ENCODE measurements around the gene TNFAIP1.

Gene TNFAIP1

GRCh38 chr17:28347261-28347891 is 11.8 kb downstream of the TNFAIP1 start:
- no peak overlapping the region for H3K27ac ChIP-seq (ENCODE audit: low read length)
- DNase-seq (no peak), ATAC-seq (ENCODE audit: insufficient read depth, low read depth) (no peak)
- H3K9ac ChIP-seq (ENCODE audit: low read depth, low read length) = no peak overlapping the region
- H3K36me3 ChIP-seq (ENCODE audit: insufficient read depth, low read length) = peaks cover 93% of the 10 kb centered on the region
- H2AFZ ChIP-seq (ENCODE audit: low read depth, low read length) = no peak overlapping the region
- no peaks in the 10 kb centered on the region for H3K79me2 ChIP-seq (ENCODE audit: insufficient read depth, low read length)
- no peak for TF ChIP-seq CTCF (IDR thresholded peaks at IDR 0.05; ENCODE audit: borderline replicate concordance, extremely low read depth, low read length, poor library complexity, severe bottlenecking)
- TF ChIP-seq EZH2 (IDR thresholded peaks at IDR 0.05; ENCODE audit: borderline replicate concordance, low read depth, low read length, severe bottlenecking) = no peak
- no peaks in the 10 kb centered on the region for H3K4me1 ChIP-seq (ENCODE audit: insufficient read depth, low read length)
- H3K27me3 ChIP-seq (ENCODE audit: insufficient read depth, low read length, poor library complexity) = no peaks in the 10 kb centered on the region
- H3K4me2 ChIP-seq (ENCODE audit: insufficient read depth, low read length) = no peak overlapping the region
- peaks cover 20% of the 10 kb centered on the region; the same call in 1 of the 2 replicates for H4K20me1 ChIP-seq (ENCODE audit: insufficient read depth, low read length)
- no peaks in the 10 kb centered on the region for H3K9me3 ChIP-seq (ENCODE audit: insufficient read depth, low read length, severe bottlenecking)
- no peak overlapping the region for H3K4me3 ChIP-seq (ENCODE audit: low read depth in 1 of 2, low read length in 2 of 2)

GRCh38 chr17:28348979-28349378 is 13.4 kb downstream of the TNFAIP1 start:
- no peak overlapping the region for H3K9ac ChIP-seq (ENCODE audit: low read depth, low read length)

GRCh38 chr17:28350271-28350670 is 14.7 kb downstream of the TNFAIP1 start:
- no peak for DNase-seq

More at GRCh38 chr17:28348979-28349378, 13.4 kb downstream of the TNFAIP1 start:
- peaks cover 93% of the 10 kb centered on the region for H3K36me3 ChIP-seq (ENCODE audit: insufficient read depth, low read length)
- no peaks in the 10 kb centered on the region for H3K27me3 ChIP-seq (ENCODE audit: insufficient read depth, low read length, poor library complexity)
- H3K4me2 ChIP-seq (ENCODE audit: insufficient read depth, low read length) = no peak overlapping the region
- H3K79me2 ChIP-seq (ENCODE audit: insufficient read depth, low read length) = no peaks in the 10 kb centered on the region; the same call in 1 of the 2 replicates
- no peaks in the 10 kb centered on the region for H3K4me1 ChIP-seq (ENCODE audit: insufficient read depth, low read length)
- no peak overlapping the region for H2AFZ ChIP-seq (ENCODE audit: low read depth, low read length)
- H3K9me3 ChIP-seq (ENCODE audit: insufficient read depth, low read length, severe bottlenecking) = no peaks in the 10 kb centered on the region
- H4K20me1 ChIP-seq (ENCODE audit: insufficient read depth, low read length) = peaks cover 15% of the 10 kb centered on the region; the same call in 1 of the 2 replicates
- H3K27ac ChIP-seq (ENCODE audit: low read length) = no peak overlapping the region
- DNase-seq (no peak), ATAC-seq (ENCODE audit: insufficient read depth, low read depth) (no peak)
- TF ChIP-seq EZH2 (IDR thresholded peaks at IDR 0.05; ENCODE audit: borderline replicate concordance, low read depth, low read length, severe bottlenecking) (no peak), CTCF (IDR thresholded peaks at IDR 0.05; ENCODE audit: borderline replicate concordance, extremely low read depth, low read length, poor library complexity, severe bottlenecking) (no peak)
- no peak overlapping the region for H3K4me3 ChIP-seq (ENCODE audit: low read depth in 1 of 2, low read length in 2 of 2)

More at GRCh38 chr17:28350271-28350670, 14.7 kb downstream of the TNFAIP1 start:
- Histone ChIP-seq H3K27ac (ENCODE audit: low read length) (no peak overlapping the region), H3K36me3 (ENCODE audit: insufficient read depth, low read length) (peaks cover 94% of the 10 kb centered on the region), H4K20me1 (ENCODE audit: insufficient read depth, low read length) (peaks cover 15% of the 10 kb centered on the region; the same call in 1 of the 2 replicates), H2AFZ (ENCODE audit: low read depth, low read length) (no peak overlapping the region), H3K9ac (ENCODE audit: low read depth, low read length) (no peak overlapping the region), H3K27me3 (ENCODE audit: insufficient read depth, low read length, poor library complexity) (no peaks in the 10 kb centered on the region), H3K4me1 (ENCODE audit: insufficient read depth, low read length) (peaks cover 4% of the 10 kb centered on the region; the same call in 1 of the 2 replicates), H3K4me3 (ENCODE audit: low read depth in 1 of 2, low read length in 2 of 2) (no peak overlapping the region), H3K9me3 (ENCODE audit: insufficient read depth, low read length, severe bottlenecking) (no peaks in the 10 kb centered on the region), H3K4me2 (ENCODE audit: insufficient read depth, low read length) (no peak overlapping the region), H3K79me2 (ENCODE audit: insufficient read depth, low read length) (peaks cover 1% of the 10 kb centered on the region; the same call in 1 of the 2 replicates)
- TF ChIP-seq CTCF (IDR thresholded peaks at IDR 0.05; ENCODE audit: borderline replicate concordance, extremely low read depth, low read length, poor library complexity, severe bottlenecking) = no peak
- TF ChIP-seq EZH2 (IDR thresholded peaks at IDR 0.05; ENCODE audit: borderline replicate concordance, low read depth, low read length, severe bottlenecking) = no peak
- no peak for ATAC-seq (ENCODE audit: insufficient read depth, low read depth)
